Measurements from ENCODE around the gene NFE2.

Gene NFE2

GRCh38 chr12:54324617-54325441 lies 24.0 kb upstream of the NFE2 start, which contains the start of gene COPZ1 (continued):
- TF ChIP-seq ZNF24 (tag by site-specific recombination; IDR thresholded peaks at IDR 0.05) (0 out of 2 replicates have a peak, but pooled peaks have one; percentile 76), ZFP37 (tag by site-specific recombination; IDR thresholded peaks at IDR 0.05) (peak; percentile 74; the same call in 1 of the 2 replicates), ZNF37A (tag by site-specific recombination; IDR thresholded peaks at IDR 0.05) (no peak), ZNF174 (tag by site-specific recombination; IDR thresholded peaks at IDR 0.05) (no peak), SP7 (tag by site-specific recombination; IDR thresholded peaks at IDR 0.05) (peak; percentile 41), ZNF148 (tag by site-specific recombination; IDR thresholded peaks at IDR 0.05; ENCODE audit: borderline replicate concordance) (no peak), ZNF169 (tag by site-specific recombination; IDR thresholded peaks at IDR 0.05) (no peak), KLF9 (tag by site-specific recombination; IDR thresholded peaks at IDR 0.05; ENCODE audit: low read depth) (no peak), ZSCAN5A (tag by site-specific recombination; IDR thresholded peaks at IDR 0.05) (no peak), PRDM6 (tag by site-specific recombination; IDR thresholded peaks at IDR 0.05) (no peak), ZNF274 (IDR thresholded peaks at IDR 0.05; ENCODE audit: low read length) (no peak), ZNF274 (tag by site-specific recombination; IDR thresholded peaks at IDR 0.05; ENCODE audit: borderline replicate concordance) (no peak), BCL11A (tag by site-specific recombination; IDR thresholded peaks at IDR 0.05; ENCODE audit: low read depth) (no peak), BCL11B (tag by site-specific recombination; IDR thresholded peaks at IDR 0.05; ENCODE audit: low read depth) (no peak), SETDB1 (IDR thresholded peaks at IDR 0.05; ENCODE audit: insufficient read length, low read length) (no peak), ZNF223 (tag by site-specific recombination; IDR thresholded peaks at IDR 0.05) (no peak), ZNF423 (tag by site-specific recombination; IDR thresholded peaks at IDR 0.05) (no peak), GLIS2 (tag by site-specific recombination; IDR thresholded peaks at IDR 0.05) (no peak)
- TF ChIP-seq, protein P1, sequence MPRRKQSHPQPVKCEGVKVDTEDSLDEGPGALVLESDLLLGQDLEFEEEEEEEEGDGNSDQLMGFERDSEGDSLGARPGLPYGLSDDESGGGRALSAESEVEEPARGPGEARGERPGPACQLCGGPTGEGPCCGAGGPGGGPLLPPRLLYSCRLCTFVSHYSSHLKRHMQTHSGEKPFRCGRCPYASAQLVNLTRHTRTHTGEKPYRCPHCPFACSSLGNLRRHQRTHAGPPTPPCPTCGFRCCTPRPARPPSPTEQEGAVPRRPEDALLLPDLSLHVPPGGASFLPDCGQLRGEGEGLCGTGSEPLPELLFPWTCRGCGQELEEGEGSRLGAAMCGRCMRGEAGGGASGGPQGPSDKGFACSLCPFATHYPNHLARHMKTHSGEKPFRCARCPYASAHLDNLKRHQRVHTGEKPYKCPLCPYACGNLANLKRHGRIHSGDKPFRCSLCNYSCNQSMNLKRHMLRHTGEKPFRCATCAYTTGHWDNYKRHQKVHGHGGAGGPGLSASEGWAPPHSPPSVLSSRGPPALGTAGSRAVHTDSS (tag by site-specific recombination; IDR thresholded peaks at IDR 0.05), result no peak
- TF ChIP-seq, protein P2, sequence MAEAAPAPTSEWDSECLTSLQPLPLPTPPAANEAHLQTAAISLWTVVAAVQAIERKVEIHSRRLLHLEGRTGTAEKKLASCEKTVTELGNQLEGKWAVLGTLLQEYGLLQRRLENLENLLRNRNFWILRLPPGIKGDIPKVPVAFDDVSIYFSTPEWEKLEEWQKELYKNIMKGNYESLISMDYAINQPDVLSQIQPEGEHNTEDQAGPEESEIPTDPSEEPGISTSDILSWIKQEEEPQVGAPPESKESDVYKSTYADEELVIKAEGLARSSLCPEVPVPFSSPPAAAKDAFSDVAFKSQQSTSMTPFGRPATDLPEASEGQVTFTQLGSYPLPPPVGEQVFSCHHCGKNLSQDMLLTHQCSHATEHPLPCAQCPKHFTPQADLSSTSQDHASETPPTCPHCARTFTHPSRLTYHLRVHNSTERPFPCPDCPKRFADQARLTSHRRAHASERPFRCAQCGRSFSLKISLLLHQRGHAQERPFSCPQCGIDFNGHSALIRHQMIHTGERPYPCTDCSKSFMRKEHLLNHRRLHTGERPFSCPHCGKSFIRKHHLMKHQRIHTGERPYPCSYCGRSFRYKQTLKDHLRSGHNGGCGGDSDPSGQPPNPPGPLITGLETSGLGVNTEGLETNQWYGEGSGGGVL (tag by site-specific recombination; IDR thresholded peaks at IDR 0.05), result no peak
- TF ChIP-seq, protein P3, sequence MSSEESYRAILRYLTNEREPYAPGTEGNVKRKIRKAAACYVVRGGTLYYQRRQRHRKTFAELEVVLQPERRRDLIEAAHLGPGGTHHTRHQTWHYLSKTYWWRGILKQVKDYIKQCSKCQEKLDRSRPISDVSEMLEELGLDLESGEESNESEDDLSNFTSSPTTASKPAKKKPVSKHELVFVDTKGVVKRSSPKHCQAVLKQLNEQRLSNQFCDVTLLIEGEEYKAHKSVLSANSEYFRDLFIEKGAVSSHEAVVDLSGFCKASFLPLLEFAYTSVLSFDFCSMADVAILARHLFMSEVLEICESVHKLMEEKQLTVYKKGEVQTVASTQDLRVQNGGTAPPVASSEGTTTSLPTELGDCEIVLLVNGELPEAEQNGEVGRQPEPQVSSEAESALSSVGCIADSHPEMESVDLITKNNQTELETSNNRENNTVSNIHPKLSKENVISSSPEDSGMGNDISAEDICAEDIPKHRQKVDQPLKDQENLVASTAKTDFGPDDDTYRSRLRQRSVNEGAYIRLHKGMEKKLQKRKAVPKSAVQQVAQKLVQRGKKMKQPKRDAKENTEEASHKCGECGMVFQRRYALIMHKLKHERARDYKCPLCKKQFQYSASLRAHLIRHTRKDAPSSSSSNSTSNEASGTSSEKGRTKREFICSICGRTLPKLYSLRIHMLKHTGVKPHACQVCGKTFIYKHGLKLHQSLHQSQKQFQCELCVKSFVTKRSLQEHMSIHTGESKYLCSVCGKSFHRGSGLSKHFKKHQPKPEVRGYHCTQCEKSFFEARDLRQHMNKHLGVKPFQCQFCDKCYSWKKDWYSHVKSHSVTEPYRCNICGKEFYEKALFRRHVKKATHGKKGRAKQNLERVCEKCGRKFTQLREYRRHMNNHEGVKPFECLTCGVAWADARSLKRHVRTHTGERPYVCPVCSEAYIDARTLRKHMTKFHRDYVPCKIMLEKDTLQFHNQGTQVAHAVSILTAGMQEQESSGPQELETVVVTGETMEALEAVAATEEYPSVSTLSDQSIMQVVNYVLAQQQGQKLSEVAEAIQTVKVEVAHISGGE (tag by site-specific recombination; conservative IDR thresholded peaks at IDR 0.05; ENCODE audit: low read depth), result 0 out of 2 replicates have a peak, but pooled peaks have one; percentile 32
- TF ChIP-seq, protein P4, sequence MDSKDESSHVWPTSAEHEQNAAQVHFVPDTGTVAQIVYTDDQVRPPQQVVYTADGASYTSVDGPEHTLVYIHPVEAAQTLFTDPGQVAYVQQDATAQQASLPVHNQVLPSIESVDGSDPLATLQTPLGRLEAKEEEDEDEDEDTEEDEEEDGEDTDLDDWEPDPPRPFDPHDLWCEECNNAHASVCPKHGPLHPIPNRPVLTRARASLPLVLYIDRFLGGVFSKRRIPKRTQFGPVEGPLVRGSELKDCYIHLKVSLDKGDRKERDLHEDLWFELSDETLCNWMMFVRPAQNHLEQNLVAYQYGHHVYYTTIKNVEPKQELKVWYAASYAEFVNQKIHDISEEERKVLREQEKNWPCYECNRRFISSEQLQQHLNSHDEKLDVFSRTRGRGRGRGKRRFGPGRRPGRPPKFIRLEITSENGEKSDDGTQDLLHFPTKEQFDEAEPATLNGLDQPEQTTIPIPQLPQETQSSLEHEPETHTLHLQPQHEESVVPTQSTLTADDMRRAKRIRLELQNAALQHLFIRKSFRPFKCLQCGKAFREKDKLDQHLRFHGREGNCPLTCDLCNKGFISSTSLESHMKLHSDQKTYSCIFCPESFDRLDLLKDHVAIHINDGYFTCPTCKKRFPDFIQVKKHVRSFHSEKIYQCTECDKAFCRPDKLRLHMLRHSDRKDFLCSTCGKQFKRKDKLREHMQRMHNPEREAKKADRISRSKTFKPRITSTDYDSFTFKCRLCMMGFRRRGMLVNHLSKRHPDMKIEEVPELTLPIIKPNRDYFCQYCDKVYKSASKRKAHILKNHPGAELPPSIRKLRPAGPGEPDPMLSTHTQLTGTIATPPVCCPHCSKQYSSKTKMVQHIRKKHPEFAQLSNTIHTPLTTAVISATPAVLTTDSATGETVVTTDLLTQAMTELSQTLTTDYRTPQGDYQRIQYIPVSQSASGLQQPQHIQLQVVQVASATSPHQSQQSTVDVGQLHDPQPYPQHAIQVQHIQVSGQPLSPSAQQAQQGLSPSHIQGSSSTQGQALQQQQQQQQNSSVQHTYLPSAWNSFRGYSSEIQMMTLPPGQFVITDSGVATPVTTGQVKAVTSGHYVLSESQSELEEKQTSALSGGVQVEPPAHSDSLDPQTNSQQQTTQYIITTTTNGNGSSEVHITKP (tag by site-specific recombination; IDR thresholded peaks at IDR 0.05), result no peak

Measured in HEK293 (cell line).